CD14-positive monocyte (primary cell): Measurements from ENCODE around the gene SPCS1. TPM values are rescaled to one million over a fixed set of nuclear protein-coding genes. Genes with fewer than 3 reads are reported as not detected.

Experiments used
- DNase-seq, 3 donors: peaks; one replicate each; pipeline ENCODE4 v3.0.0-alpha.2; 2011 to 2022
- H2AFZ ChIP-seq: 2 replicates; pipeline ENCODE4 v1.6.0; 2012; ENCODE audit warnings: mild to moderate bottlenecking, low read depth, low read length, inconsistent platforms; ENCODE audit not compliant: insufficient read depth, poor library complexity, severe bottlenecking
- H3K27ac ChIP-seq, 2 donors: 1 replicate in 1 of 2; 2 replicates in 1 of 2; pipeline ENCODE4 v1.5.1; 2012 to 2013; ENCODE audit warnings: low read length in 2 of 2, control low read depth in 1 of 2, inconsistent platforms in 1 of 2, low read depth in 1 of 2, mild to moderate bottlenecking in 1 of 2
- H3K27me3 ChIP-seq, 2 donors: one replicate each; pipeline versions ENCODE4 v1.6.0 to v1.6.1; 2011 to 2013; ENCODE audit warnings: low read length in 2 of 2; ENCODE audit not compliant: control insufficient read depth in 2 of 2, insufficient read depth in 2 of 2
- H3K36me3 ChIP-seq, 2 donors: replicated peaks in 1 of 2; 1 replicate in 1 of 2; 2 replicates in 1 of 2; pipeline versions ENCODE4 v1.5.1 to v1.6.1; 2012 to 2013; ENCODE audit warnings: low read length in 2 of 2, control low read depth in 1 of 2, inconsistent platforms in 1 of 2, mild to moderate bottlenecking in 1 of 2; ENCODE audit not compliant: insufficient read depth in 2 of 2, control insufficient read depth in 1 of 2
- H3K4me1 ChIP-seq, 2 donors: 1 replicate in 1 of 2; 2 replicates in 1 of 2; pipeline versions ENCODE4 v1.5.1 to v1.6.1; 2012 to 2013; ENCODE audit warnings: low read length in 2 of 2, control low read depth in 1 of 2, inconsistent platforms in 1 of 2, mild to moderate bottlenecking in 1 of 2, moderate library complexity in 1 of 2; ENCODE audit not compliant: insufficient read depth in 2 of 2, control insufficient read depth in 1 of 2
- H3K4me2 ChIP-seq: replicated peaks from 2 replicates; pipeline ENCODE3; 2012; ENCODE audit warnings: low read length, moderate library complexity, mild to moderate bottlenecking; ENCODE audit not compliant: poor library complexity, severe bottlenecking; ENCODE audit errors: extremely low read depth
- H3K4me3 ChIP-seq, 3 experiments: fragments of 200-600 bp in 1 of 3; sonication (generic) in 1 of 3; replicated peaks in 1 of 3; 1 replicate in 2 of 3; 2 replicates in 1 of 3; pipeline ENCODE4 v1.5.1; 2011 to 2013; ENCODE audit warnings: low read length in 3 of 3, mild to moderate bottlenecking in 3 of 3, control low read depth in 2 of 3, low read depth in 2 of 3, inconsistent platforms in 1 of 3, moderate library complexity in 1 of 3
- H3K79me2 ChIP-seq: 2 replicates; pipeline ENCODE4 v1.6.0; 2012; ENCODE audit warnings: mild to moderate bottlenecking, control low read depth, inconsistent platforms, low read length, moderate library complexity; ENCODE audit not compliant: insufficient read depth
- H3K9ac ChIP-seq: 2 replicates; pipeline ENCODE4 v1.6.0; 2017; ENCODE audit warnings: low read length, mild to moderate bottlenecking; ENCODE audit not compliant: insufficient read depth, poor library complexity, severe bottlenecking
- H3K9me3 ChIP-seq, 2 donors: replicated peaks in 1 of 2; 1 replicate in 1 of 2; 2 replicates in 1 of 2; pipeline versions ENCODE4 v1.5.1 to v1.6.1; 2012 to 2013; ENCODE audit warnings: low read length in 2 of 2, control low read depth in 1 of 2; ENCODE audit not compliant: control insufficient read depth in 1 of 2, insufficient read depth in 1 of 2
- H4K20me1 ChIP-seq: 2 replicates; pipeline ENCODE4 v1.6.0; 2012; ENCODE audit warnings: mild to moderate bottlenecking, low read length, control low read depth, moderate library complexity; ENCODE audit not compliant: insufficient read depth
- H3K27ac Mint-ChIP-seq, 7 donors: one replicate each; pipeline ENCODE4 v1.8.0; 2020; ENCODE audit warnings: mild to moderate bottlenecking in 7 of 7, mixed read lengths in 7 of 7, moderate library complexity in 6 of 7, inconsistent platforms in 2 of 7
- H3K27me3 Mint-ChIP-seq, 3 donors: one replicate each; pipeline ENCODE4 v1.8.0; 2021 to 2022; ENCODE audit warnings: low read depth in 3 of 3, mild to moderate bottlenecking in 3 of 3, mixed read lengths in 3 of 3, moderate library complexity in 3 of 3, inconsistent platforms in 1 of 3
- H3K36me3 Mint-ChIP-seq, 2 donors: one replicate each; pipeline ENCODE4 v1.8.0; 2020; ENCODE audit warnings: mixed read lengths in 2 of 2, inconsistent platforms in 1 of 2, mild to moderate bottlenecking in 1 of 2
- H3K4me1 Mint-ChIP-seq: one replicate; pipeline ENCODE4 v1.8.0; 2020; ENCODE audit warnings: mild to moderate bottlenecking, mixed read lengths
- H3K4me3 Mint-ChIP-seq, 2 donors: one replicate each; pipeline ENCODE4 v1.8.0; 2020; ENCODE audit warnings: mild to moderate bottlenecking in 2 of 2, mixed read lengths in 2 of 2, moderate library complexity in 1 of 2
- H3K9me3 Mint-ChIP-seq, 7 donors: one replicate each; pipeline ENCODE4 v1.8.0; 2020 to 2022; ENCODE audit warnings: mixed read lengths in 7 of 7, mild to moderate bottlenecking in 6 of 7, moderate library complexity in 6 of 7, inconsistent platforms in 2 of 7
- CTCF ChIP-seq: fragments of 200-600 bp; IDR thresholded peaks from one replicate; pipeline ENCODE4 v1.8.0; 2022; ENCODE audit warnings: antibody characterized with exemption, mild to moderate bottlenecking
- WGBS: methylation state at CpG from one replicate; pipeline ENCODE4 v1.1.5; 2013; ENCODE audit warnings: missing lambda C conversion rate; ENCODE audit not compliant: insufficient coverage; 5-methylcytosine and 5-hydroxymethylcytosine counted together
- intact Hi-C, 2 donors: fragments of 100-400 bp; cut with micrococcal nuclease; formaldehyde crosslinking; loops; one replicate each; pipeline versions ENCODE4 v1.15.0 to v1.15.1; 2023
- polyA plus RNA-seq, 3 donors: library from polyadenylated mRNA; depleted of rRNA in 1 of 3; unstranded in 2 of 3; stranded (reverse) in 1 of 3; fragments of 300-500 nt in 2 of 3; fragments of >200 nt in 1 of 3; fragmentation: Illumina TruSeq in 2 of 3; gene quantifications; 1 replicate in 2 of 3; 2 replicates in 1 of 3; pipeline ENCODE4 v1.2.3, GENCODE V29; 2012 to 2021

Gene SPCS1
- polyA plus RNA-seq, 3 donors = 99.0 to 242 (median 228) TPM

DNA sequence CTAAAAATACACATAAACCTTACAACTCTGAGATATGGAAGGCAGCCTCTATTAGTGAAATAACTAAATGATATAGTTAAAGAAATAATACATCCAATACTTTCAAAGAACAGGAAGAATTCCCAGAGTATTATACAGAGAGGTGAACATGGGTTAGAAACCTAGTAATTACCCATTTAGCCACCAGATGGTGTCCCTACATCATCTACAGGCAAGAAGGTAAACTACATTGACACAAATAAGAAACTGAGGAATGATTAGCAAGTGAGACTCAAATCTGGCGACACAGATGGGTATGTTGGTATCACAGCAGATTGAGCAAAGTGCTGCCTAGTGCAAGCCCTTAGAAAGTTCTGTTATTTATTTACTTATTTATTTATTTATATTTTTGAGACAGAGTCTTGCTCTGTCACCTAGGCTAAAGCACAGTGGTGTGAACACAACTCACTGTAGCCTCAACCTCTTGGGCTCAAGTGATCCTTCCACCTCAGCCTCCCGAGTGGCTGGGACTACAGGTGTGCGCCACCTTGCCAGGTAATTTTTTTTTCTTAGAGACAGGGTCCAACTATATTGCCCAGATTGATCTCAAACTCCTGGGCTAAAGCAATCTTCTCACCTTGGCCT is 36.6 kb downstream of the SPCS1 start:
- WGBS = no CpG with 5 or more reads among the region's 3 CpGs
- Histone ChIP-seq H4K20me1 (no peaks in the 10 kb centered on the region), H3K27ac (no peak overlapping the region), H3K27me3 (no peaks in the 10 kb centered on the region), H3K4me2 (no peak overlapping the region), H3K4me3 (no peak overlapping the region), H3K9ac (no peak overlapping the region), H3K79me2 (no peaks in the 10 kb centered on the region), H3K9me3 (no peaks in the 10 kb centered on the region), H3K4me1 (no peaks in the 10 kb centered on the region), H3K36me3 (peaks cover 79 to 96% of the 10 kb centered on the region in 2 donors), H2AFZ (no peak overlapping the region)
- Mint-ChIP-seq H3K4me3 (no peak overlapping the region), H3K4me1 (no peaks in the 10 kb centered on the region), H3K27me3 (peaks cover 0 to 2% (median 1%) of the 10 kb centered on the region in 3 donors), H3K36me3 (peaks cover 76 to 91% of the 10 kb centered on the region in 2 donors), H3K27ac (peak overlapping the region in 1 of 7 donors; percentile 3), H3K9me3 (no peaks in the 10 kb centered on the region)
- peak; percentile 87 for TF ChIP-seq CTCF
- intact Hi-C loops = loop anchor here (2.0 to 10.0 kb wide), 4 partner anchors 56 to 332 kb away; no protein-coding TSS in a partner anchor
- peak; percentile 18 to 46 (median 45) for DNase-seq

GRCh38 chr3:52743152-52743551 is 37.2 kb downstream of the SPCS1 start:
- H3K27me3 ChIP-seq = no peaks in the 10 kb centered on the region
- DNase-seq = no peak
- H3K4me3 ChIP-seq = no peak overlapping the region
- WGBS = 100% methylated on average over 1 of the region's 5 CpGs
- H3K9ac ChIP-seq = no peak overlapping the region
- Mint-ChIP-seq H3K4me3 (no peak overlapping the region), H3K36me3 (peaks cover 76 to 91% of the 10 kb centered on the region in 2 donors), H3K4me1 (no peaks in the 10 kb centered on the region), H3K27ac (peak overlapping the region in 1 of 7 donors; percentile 69), H3K27me3 (peaks cover 0 to 1% (median 0%) of the 10 kb centered on the region in 3 donors), H3K9me3 (no peaks in the 10 kb centered on the region)
- H3K36me3 ChIP-seq = peaks cover 78 to 93% of the 10 kb centered on the region in 2 donors
- H3K9me3 ChIP-seq = no peaks in the 10 kb centered on the region
- intact Hi-C loops = loop anchor here (2.0 to 10.0 kb wide), 4 partner anchors 56 to 332 kb away; no protein-coding TSS in a partner anchor
- no peaks in the 10 kb centered on the region for H4K20me1 ChIP-seq
- H2AFZ ChIP-seq = no peak overlapping the region
- TF ChIP-seq CTCF = no peak
- H3K27ac ChIP-seq = no peak overlapping the region
- H3K4me2 ChIP-seq = no peak overlapping the region
- H3K4me1 ChIP-seq = no peaks in the 10 kb centered on the region
- no peaks in the 10 kb centered on the region for H3K79me2 ChIP-seq
